WTC11 (cell line): Measurements from ENCODE around the gene GNGT2. TPM values are rescaled to one million over a fixed set of nuclear protein-coding genes. Genes with fewer than 3 reads are reported as not detected.
A peak's percentile ranks its signal among the peaks of the same experiment; 100 is the strongest.

Experiments
- ATAC-seq: fragments of 200-7000 bp; cut with Tn5 transposase; 2 replicates; pipeline ENCODE4 v1.10.0; 2021; ENCODE audit warnings: mild to moderate bottlenecking, moderate library complexity
- CTCF ChIA-PET: fragments of 300-600 bp; sonication (Branson Sonifier 250); formaldehyde crosslinking; loops from one replicate; lab custom pipeline; 2021; ENCODE audit warnings: antibody characterized with exemption; lab: Charles Lee
- POLR2A ChIA-PET: fragments of 350-600 bp; sonication (Branson Sonifier 250); formaldehyde crosslinking; loops from one replicate; lab custom pipeline; 2021; ENCODE audit warnings: antibody characterized with exemption; lab: Charles Lee
- DNase-seq: peaks from one replicate; pipeline ENCODE4 v3.0.0; 2021; ENCODE audit warnings: low spot score
- H3K27ac Mint-ChIP-seq: 2 replicates; pipeline ENCODE4 v1.8.0; 2021; ENCODE audit warnings: mixed read lengths
- H3K27me3 Mint-ChIP-seq: 2 replicates; pipeline ENCODE4 v1.8.0; 2021; ENCODE audit warnings: low read depth, mild to moderate bottlenecking, moderate library complexity, mixed read lengths
- H3K36me3 Mint-ChIP-seq: 2 replicates; pipeline ENCODE4 v1.8.0; 2021; ENCODE audit warnings: mixed read lengths
- H3K4me1 Mint-ChIP-seq: 2 replicates; pipeline ENCODE4 v1.8.0; 2022; ENCODE audit warnings: mixed read lengths
- H3K4me3 Mint-ChIP-seq: 2 replicates; pipeline ENCODE4 v1.8.0; 2021; ENCODE audit warnings: mild to moderate bottlenecking, moderate library complexity, mixed read lengths
- H3K9me3 Mint-ChIP-seq: 2 replicates; pipeline ENCODE4 v1.8.0; 2021; ENCODE audit warnings: mixed read lengths
- ATF1 ChIP-seq: sonication (generic); formaldehyde crosslinking; IDR thresholded peaks from 2 replicates; pipeline ENCODE4 v1.8.1; 2023; ENCODE audit warnings: mild to moderate bottlenecking, moderate library complexity, missing genetic modification reagents
- CREM ChIP-seq: sonication (generic); formaldehyde crosslinking; IDR thresholded peaks from 2 replicates; pipeline ENCODE4 v1.8.1; 2022; ENCODE audit warnings: mild to moderate bottlenecking, missing genetic modification reagents, moderate library complexity
- E2F5 ChIP-seq: sonication (generic); formaldehyde crosslinking; IDR thresholded peaks from 2 replicates; pipeline ENCODE4 v1.8.1; 2022; ENCODE audit warnings: mild to moderate bottlenecking, moderate library complexity, missing genetic modification reagents
- ELF4 ChIP-seq: sonication (generic); formaldehyde crosslinking; IDR thresholded peaks from 2 replicates; pipeline ENCODE4 v1.8.1; 2022; ENCODE audit warnings: low read depth, mild to moderate bottlenecking, moderate library complexity, missing genetic modification reagents
- EMX1 ChIP-seq: fragments of 250-450 bp; sonication (Bioruptor Pico); IDR thresholded peaks from 2 replicates; pipeline ENCODE4 v1.8.0; 2021; ENCODE audit warnings: mild to moderate bottlenecking
- FOXK1 ChIP-seq: sonication (generic); formaldehyde crosslinking; IDR thresholded peaks from 2 replicates; pipeline ENCODE4 v1.8.0; 2022; ENCODE audit warnings: mild to moderate bottlenecking, moderate library complexity, missing genetic modification reagents
- FOXP1 ChIP-seq: sonication (generic); formaldehyde crosslinking; IDR thresholded peaks from 2 replicates; pipeline ENCODE4 v1.8.0; 2022; ENCODE audit warnings: missing genetic modification reagents, mild to moderate bottlenecking, moderate library complexity, borderline replicate concordance
- KAT7 ChIP-seq: sonication (generic); formaldehyde crosslinking; IDR thresholded peaks from 2 replicates; pipeline ENCODE4 v1.8.1; 2023; ENCODE audit warnings: missing genetic modification reagents, mild to moderate bottlenecking, borderline replicate concordance
- MXD4 ChIP-seq: fragments of 250-450 bp; sonication (Bioruptor Pico); IDR thresholded peaks from 2 replicates; pipeline ENCODE4 v1.8.0; 2021; ENCODE audit warnings: mild to moderate bottlenecking, moderate library complexity, borderline replicate concordance
- MYBL2 ChIP-seq: sonication (generic); formaldehyde crosslinking; IDR thresholded peaks from 2 replicates; pipeline ENCODE4 v1.8.1; 2023; ENCODE audit warnings: mild to moderate bottlenecking, moderate library complexity, missing genetic modification reagents
- ZBTB21 ChIP-seq: sonication (generic); formaldehyde crosslinking; IDR thresholded peaks from 2 replicates; pipeline ENCODE4 v1.8.1; 2023; ENCODE audit warnings: mild to moderate bottlenecking, missing genetic modification reagents, borderline replicate concordance
- ZBTB43 ChIP-seq: sonication (generic); formaldehyde crosslinking; IDR thresholded peaks from 2 replicates; pipeline ENCODE4 v1.8.1; 2023; ENCODE audit warnings: mild to moderate bottlenecking, missing genetic modification reagents
- ZNF219 ChIP-seq: sonication (generic); formaldehyde crosslinking; IDR thresholded peaks from 2 replicates; pipeline ENCODE4 v1.8.0; 2023; ENCODE audit warnings: missing genetic modification reagents, mild to moderate bottlenecking, borderline replicate concordance
- ZNF281 ChIP-seq: sonication (generic); formaldehyde crosslinking; IDR thresholded peaks from 2 replicates; pipeline ENCODE4 v1.8.0; 2023; ENCODE audit warnings: mild to moderate bottlenecking, missing genetic modification reagents
- ZNF317 ChIP-seq: sonication (generic); formaldehyde crosslinking; IDR thresholded peaks from 2 replicates; pipeline ENCODE4 v1.8.1; 2023; ENCODE audit warnings: low read depth, mild to moderate bottlenecking, moderate library complexity, missing genetic modification reagents, borderline replicate concordance
- ZNF423 ChIP-seq: fragments of 250-450 bp; sonication (Bioruptor Pico); IDR thresholded peaks from 2 replicates; pipeline ENCODE4 v2.1.2; 2022; ENCODE audit warnings: mild to moderate bottlenecking, moderate library complexity
- ZNF671 ChIP-seq: fragments of 250-450 bp; sonication (Bioruptor Pico); IDR thresholded peaks from 2 replicates; pipeline ENCODE4 v1.8.0; 2021; ENCODE audit warnings: mild to moderate bottlenecking
- total RNA-seq: library from RNA; stranded (reverse); gene quantifications from 3 replicates; pipeline ENCODE4 v1.2.3, GENCODE V29; 2021
- TF ChIP-seq, protein P1 (sequence below): sonication (generic); formaldehyde crosslinking; conservative IDR thresholded peaks from 2 replicates; pipeline ENCODE4 v1.8.1; 2023; ENCODE audit warnings: mild to moderate bottlenecking, low read depth, missing genetic modification reagents, moderate library complexity
- TF ChIP-seq, protein P2 (sequence below): sonication (generic); formaldehyde crosslinking; IDR thresholded peaks from 2 replicates; pipeline ENCODE4 v1.8.0; 2022; ENCODE audit warnings: mild to moderate bottlenecking, missing genetic modification reagents
- TF ChIP-seq, protein P3 (sequence below): sonication (generic); formaldehyde crosslinking; IDR thresholded peaks from 2 replicates; pipeline ENCODE4 v1.8.0; 2023; ENCODE audit warnings: missing genetic modification reagents
- TF ChIP-seq, protein P4 (sequence below): fragments of 250-450 bp; sonication (Bioruptor Pico); IDR thresholded peaks from 2 replicates; pipeline ENCODE4 v1.9.0; 2021; ENCODE audit warnings: mild to moderate bottlenecking
- TF ChIP-seq, protein P5 (sequence below): sonication (generic); formaldehyde crosslinking; IDR thresholded peaks from 2 replicates; pipeline ENCODE4 v1.8.1; 2023; ENCODE audit warnings: mild to moderate bottlenecking, moderate library complexity, missing genetic modification reagents

The GNGT2 gene
- total RNA-seq, 1 experiment from 2014 or later, result 0.70 TPM

DNA sequence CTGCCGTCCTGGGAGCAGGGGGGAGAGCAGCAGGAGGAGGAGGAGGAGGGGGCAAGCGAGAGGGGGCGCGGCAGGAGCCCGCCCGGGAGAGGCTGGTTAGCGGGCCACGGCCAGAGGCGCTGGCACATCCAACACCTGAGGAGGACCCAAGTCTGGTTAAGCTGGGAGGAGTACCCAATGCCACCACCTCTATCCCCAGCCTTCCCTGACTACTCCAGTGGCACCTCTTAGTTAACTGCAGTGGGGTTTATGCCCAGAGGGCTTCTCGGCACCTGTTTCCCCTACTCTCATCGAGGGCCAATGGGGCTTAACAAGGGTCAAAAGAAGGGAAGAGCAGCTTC, 14.6 kb upstream of the GNGT2 start:
- CTCF ChIA-PET, result interaction anchor here (0.8 to 3.2 kb wide), 12 partner anchors 7 to 170 kb away, joined by 3 to 13 read pairs (median 4); no protein-coding TSS in a partner anchor
- ATAC-seq (no peak), DNase-seq (no peak)
- Mint-ChIP-seq H3K9me3 (no peaks in the 10 kb centered on the region), H3K4me3 (peak overlapping the region; percentile 76), H3K27me3 (peaks cover 86% of the 10 kb centered on the region), H3K4me1 (peaks cover 28% of the 10 kb centered on the region), H3K36me3 (no peaks in the 10 kb centered on the region), H3K27ac (no peak overlapping the region)
- POLR2A ChIA-PET, result no interaction called here
- no peak for TF ChIP-seq MXD4
- TF ChIP-seq, protein P1, sequence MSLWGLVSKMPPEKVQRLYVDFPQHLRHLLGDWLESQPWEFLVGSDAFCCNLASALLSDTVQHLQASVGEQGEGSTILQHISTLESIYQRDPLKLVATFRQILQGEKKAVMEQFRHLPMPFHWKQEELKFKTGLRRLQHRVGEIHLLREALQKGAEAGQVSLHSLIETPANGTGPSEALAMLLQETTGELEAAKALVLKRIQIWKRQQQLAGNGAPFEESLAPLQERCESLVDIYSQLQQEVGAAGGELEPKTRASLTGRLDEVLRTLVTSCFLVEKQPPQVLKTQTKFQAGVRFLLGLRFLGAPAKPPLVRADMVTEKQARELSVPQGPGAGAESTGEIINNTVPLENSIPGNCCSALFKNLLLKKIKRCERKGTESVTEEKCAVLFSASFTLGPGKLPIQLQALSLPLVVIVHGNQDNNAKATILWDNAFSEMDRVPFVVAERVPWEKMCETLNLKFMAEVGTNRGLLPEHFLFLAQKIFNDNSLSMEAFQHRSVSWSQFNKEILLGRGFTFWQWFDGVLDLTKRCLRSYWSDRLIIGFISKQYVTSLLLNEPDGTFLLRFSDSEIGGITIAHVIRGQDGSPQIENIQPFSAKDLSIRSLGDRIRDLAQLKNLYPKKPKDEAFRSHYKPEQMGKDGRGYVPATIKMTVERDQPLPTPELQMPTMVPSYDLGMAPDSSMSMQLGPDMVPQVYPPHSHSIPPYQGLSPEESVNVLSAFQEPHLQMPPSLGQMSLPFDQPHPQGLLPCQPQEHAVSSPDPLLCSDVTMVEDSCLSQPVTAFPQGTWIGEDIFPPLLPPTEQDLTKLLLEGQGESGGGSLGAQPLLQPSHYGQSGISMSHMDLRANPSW (CRISPR knock-in tag), result no peak
- no peak for TF ChIP-seq ZNF671 (CRISPR knock-in tag)
- no peak for TF ChIP-seq ZBTB43 (CRISPR knock-in tag)
- TF ChIP-seq ZNF317 (CRISPR knock-in tag), result no peak
- TF ChIP-seq CREM (CRISPR knock-in tag), result no peak
- TF ChIP-seq FOXP1 (CRISPR knock-in tag), result no peak
- TF ChIP-seq EMX1 (CRISPR knock-in tag), result no peak

- H3K9me3 Mint-ChIP-seq, result no peaks in the 10 kb centered on the region
- no peak overlapping the region for H3K27ac Mint-ChIP-seq
- peak; percentile 68 for DNase-seq
- H3K4me3 Mint-ChIP-seq, result peak overlapping the region; percentile 76
- peaks cover 25% of the 10 kb centered on the region for H3K4me1 Mint-ChIP-seq
- H3K27me3 Mint-ChIP-seq, result peaks cover 80% of the 10 kb centered on the region
- peak; percentile 9 for ATAC-seq
- POLR2A ChIA-PET, result no interaction called here
- CTCF ChIA-PET, result interaction anchor here (0.6 to 3.2 kb wide), 24 partner anchors 8 to 267 kb away, joined by 3 to 13 read pairs (median 3); partner anchors contain the start of gene ABI3
- no peaks in the 10 kb centered on the region for H3K36me3 Mint-ChIP-seq
- TF ChIP-seq ELF4 (0 out of 2 replicates have a peak, but pooled peaks have one; percentile 12), FOXK1 (peak; percentile 37; the same call in 1 of the 2 replicates), KAT7 (no peak), ZBTB21 (CRISPR knock-in tag) (0 out of 2 replicates have a peak, but pooled peaks have one; percentile 21), MYBL2 (0 out of 2 replicates have a peak, but pooled peaks have one; percentile 63), CREM (CRISPR knock-in tag) (0 out of 2 replicates have a peak, but pooled peaks have one; percentile 29), ZNF423 (no peak), ZNF281 (CRISPR knock-in tag) (peak; percentile 68; the same call in 1 of the 2 replicates), ATF1 (0 out of 2 replicates have a peak, but pooled peaks have one; percentile 54), ZNF219 (CRISPR knock-in tag) (no peak), E2F5 (CRISPR knock-in tag) (peak; percentile 57)
- TF ChIP-seq, protein P2, sequence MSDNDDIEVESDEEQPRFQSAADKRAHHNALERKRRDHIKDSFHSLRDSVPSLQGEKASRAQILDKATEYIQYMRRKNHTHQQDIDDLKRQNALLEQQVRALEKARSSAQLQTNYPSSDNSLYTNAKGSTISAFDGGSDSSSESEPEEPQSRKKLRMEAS, result peak; percentile 90
- TF ChIP-seq, protein P3, sequence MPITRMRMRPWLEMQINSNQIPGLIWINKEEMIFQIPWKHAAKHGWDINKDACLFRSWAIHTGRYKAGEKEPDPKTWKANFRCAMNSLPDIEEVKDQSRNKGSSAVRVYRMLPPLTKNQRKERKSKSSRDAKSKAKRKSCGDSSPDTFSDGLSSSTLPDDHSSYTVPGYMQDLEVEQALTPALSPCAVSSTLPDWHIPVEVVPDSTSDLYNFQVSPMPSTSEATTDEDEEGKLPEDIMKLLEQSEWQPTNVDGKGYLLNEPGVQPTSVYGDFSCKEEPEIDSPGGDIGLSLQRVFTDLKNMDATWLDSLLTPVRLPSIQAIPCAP (CRISPR knock-in tag), result peak; percentile 42; the same call in 1 of the 2 replicates
- TF ChIP-seq, protein P4, sequence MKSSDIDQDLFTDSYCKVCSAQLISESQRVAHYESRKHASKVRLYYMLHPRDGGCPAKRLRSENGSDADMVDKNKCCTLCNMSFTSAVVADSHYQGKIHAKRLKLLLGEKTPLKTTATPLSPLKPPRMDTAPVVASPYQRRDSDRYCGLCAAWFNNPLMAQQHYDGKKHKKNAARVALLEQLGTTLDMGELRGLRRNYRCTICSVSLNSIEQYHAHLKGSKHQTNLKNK (CRISPR knock-in tag), result no peak
- TF ChIP-seq, protein P5, sequence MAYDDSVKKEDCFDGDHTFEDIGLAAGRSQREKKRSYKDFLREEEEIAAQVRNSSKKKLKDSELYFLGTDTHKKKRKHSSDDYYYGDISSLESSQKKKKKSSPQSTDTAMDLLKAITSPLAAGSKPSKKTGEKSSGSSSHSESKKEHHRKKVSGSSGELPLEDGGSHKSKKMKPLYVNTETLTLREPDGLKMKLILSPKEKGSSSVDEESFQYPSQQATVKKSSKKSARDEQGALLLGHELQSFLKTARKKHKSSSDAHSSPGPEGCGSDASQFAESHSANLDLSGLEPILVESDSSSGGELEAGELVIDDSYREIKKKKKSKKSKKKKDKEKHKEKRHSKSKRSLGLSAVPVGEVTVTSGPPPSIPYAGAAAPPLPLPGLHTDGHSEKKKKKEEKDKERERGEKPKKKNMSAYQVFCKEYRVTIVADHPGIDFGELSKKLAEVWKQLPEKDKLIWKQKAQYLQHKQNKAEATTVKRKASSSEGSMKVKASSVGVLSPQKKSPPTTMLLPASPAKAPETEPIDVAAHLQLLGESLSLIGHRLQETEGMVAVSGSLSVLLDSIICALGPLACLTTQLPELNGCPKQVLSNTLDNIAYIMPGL (CRISPR knock-in tag), result peak; percentile 22; the same call in 1 of the 2 replicates
These were observed 14.0 kb upstream of the GNGT2 start for GRCh38 chr17:49224198-49224996.
